Mammary epithelial cell (primary cell): ENCODE measurements around the gene SLC47A2.

ENCODE experiments used
- CTCF ChIP-seq, 2 donors: IDR thresholded peaks in 1 of 2; conservative IDR thresholded peaks in 1 of 2; 2 replicates each; pipeline ENCODE4 v1.5.1; 2011 to 2012; ENCODE audit warnings: inconsistent platforms in 2 of 2, low read length in 2 of 2, mild to moderate bottlenecking in 2 of 2, control low read depth in 1 of 2, low read depth in 1 of 2; ENCODE audit not compliant: insufficient read depth in 1 of 2; ENCODE audit errors: extremely low read depth in 1 of 2
- EZH2 ChIP-seq: IDR thresholded peaks from 2 replicates; pipeline ENCODE4 v1.6.1; 2012; ENCODE audit warnings: low read length, inconsistent platforms, borderline replicate concordance

GRCh38 chr17:19748807-19749193, 32.4 kb upstream of the SLC47A2 start:
- no peak for TF ChIP-seq CTCF (conservative IDR thresholded peaks at IDR 0.05 in 1 of 2, IDR thresholded peaks at IDR 0.05 in 1 of 2; ENCODE audit: extremely low read depth in 1 of 2, insufficient read depth in 1 of 2, low read depth in 1 of 2, low read length in 2 of 2)
- TF ChIP-seq EZH2 = no peak
